NCI-H2029 (cell line): ENCODE data around the gene PAGE3.

Experiments used
- DNase-seq: peaks from one replicate; lab custom pipeline; 2025; lab: John Stamatoyannopoulos, UW

Gene PAGE3

DNA sequence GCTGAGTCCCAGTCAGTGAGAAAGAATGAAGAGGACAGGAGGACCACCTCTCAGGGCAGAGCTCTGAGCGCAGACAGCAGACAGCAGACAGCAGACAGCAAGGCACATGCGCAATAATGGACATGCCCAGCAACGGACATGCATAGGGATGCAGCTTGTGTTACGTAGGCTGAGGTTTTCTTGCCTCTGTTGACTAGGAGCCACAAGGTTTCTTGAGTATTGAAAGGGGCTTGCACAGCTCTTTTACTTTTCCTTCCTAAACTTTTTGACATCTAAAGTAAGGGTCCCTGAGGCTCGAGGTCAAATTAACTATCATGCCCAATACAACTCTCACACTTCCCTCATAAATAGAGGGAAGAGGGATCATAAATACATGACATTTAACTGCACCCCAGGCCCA lies at the start of gene PAGE3:
Gene PAGE3, minus strand, starts transcription at position 101 of the 400 bp plus-strand sequence. CDS start 1,013 bp downstream, outside the sequence.
- no peak for DNase-seq

DNA sequence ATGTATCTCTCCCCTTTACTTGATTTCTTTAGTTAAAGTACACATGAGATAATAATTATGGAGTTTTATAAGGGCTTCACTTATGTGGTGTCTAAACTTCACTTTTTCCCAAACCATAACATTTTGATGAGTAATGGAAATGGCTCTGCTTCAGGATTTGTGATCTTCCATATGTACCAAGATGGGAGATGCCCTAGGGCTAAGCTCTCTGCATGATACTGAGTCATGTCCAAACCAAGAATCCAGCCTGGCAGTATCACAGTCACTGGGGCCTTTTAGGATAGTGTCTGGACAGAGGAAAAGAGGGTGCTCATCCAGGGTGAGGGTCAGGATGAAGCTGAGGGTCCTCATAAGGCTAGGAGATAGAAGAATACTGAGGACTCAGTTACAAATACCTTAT lies 47.9 kb upstream of the PAGE3 start:
- DNase-seq: no peak

DNA sequence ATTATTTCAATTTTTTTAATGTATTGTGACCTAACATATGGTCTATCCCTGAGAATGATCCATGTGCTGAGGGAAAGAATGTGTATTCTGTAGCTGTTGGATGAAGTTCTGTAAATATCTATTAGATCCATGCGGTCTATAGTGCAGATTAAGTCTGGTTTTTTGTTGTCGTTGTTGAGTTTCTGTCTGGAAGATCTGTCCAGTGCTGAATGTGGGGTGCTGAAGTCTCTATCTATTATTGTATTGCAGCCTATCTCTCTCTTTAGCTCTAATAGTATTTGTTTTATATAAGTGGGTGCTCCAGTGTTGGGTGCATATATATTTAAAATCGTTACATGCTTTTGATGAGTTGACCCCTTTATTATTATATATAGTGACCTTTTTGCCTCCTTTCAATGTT lies 26.2 kb upstream of the PAGE3 start:
- DNase-seq: no peak

- no peak for DNase-seq
These were observed 15.1 kb upstream of the PAGE3 start for GRCh38 chrX:55279832-55280231.

- no peak for DNase-seq
These were observed 3.9 kb downstream of the PAGE3 start for GRCh38 chrX:55260806-55261205.

DNA sequence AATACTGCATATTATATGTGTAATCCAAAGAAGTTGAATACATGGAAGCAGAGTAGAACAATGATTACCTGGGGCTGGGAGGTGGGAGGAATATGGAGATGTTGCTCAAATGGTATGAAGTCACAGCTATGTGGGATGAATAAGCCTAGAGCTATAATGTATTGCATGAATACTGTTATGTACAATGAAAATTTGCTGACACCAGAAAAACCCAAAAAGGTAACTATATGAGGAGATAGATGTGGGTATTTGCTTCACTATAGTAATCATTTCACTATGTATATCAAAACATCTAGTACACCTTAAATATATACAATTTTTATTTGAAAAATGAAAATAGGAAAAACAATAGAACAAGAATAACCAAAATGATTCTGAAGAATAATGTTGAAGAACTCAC lies 11.2 kb downstream of the PAGE3 start:
- DNase-seq: no peak

GRCh38 chrX:55240788-55241340 lies 23.9 kb downstream of the PAGE3 start:
- no peak for DNase-seq

GRCh38 chrX:55220119-55220794 lies 44.5 kb downstream of the PAGE3 start, which contains the start of gene PAGE5:
PAGE5 (plus strand) TSS chrX:55220346; CDS start chrX:55221383, 1,037 bp downstream.
- DNase-seq: no peak

GRCh38 chrX:55213381-55213780 lies 51.3 kb downstream of the PAGE3 start:
- no peak for DNase-seq

DNA sequence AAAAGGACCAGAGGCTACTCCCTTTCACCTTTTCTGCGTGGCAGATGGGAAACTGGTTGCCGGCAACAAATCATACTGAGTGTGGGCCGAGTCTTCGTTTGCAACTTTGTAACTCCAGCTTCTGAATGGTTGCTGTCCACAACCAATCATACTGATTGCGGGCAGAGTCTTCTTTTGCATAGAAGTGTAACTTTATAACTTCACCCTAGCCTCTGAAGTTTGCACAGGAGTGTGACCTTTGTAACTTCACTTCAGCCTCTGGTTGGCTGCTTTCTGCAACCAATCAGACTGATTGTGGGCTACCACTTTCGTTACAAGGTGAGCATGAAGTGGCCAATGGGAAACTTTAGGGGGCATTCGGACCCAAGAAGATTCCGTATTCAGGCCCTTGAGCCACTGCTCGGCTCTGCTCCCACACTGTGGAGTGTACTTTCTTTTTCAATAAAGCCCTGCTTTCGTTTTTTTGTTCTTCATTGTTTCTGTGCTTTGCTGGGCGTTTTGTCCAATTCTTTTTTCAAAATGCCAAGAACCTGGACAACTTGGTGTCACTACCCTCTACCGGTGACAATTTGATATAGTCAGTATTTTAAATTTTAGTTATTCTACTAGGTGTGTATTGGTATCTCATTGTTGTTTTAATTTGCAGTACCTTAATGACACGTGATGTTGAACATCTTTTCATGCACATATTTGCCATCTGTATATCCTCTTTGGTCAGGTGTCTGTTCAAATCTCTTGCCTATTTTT lies 53.6 kb downstream of the PAGE3 start:
- DNase-seq: no peak
